OCI-LY7 (cell line): Measurements from ENCODE around the gene COL20A1. TPM values are rescaled to one million over a fixed set of nuclear protein-coding genes. Genes with fewer than 3 reads are reported as not detected.

Experiments used
- BruUV-seq: library from RNA; stranded (reverse); fragments of 400-500 nt; replicated peaks from 2 replicates; lab custom pipeline; 2021; lab: Mats Ljungman, UMichigan
- CTCF ChIA-PET: fragments of 300-600 bp; sonication (Branson Sonifier 250); formaldehyde crosslinking; loops from one replicate; lab custom pipeline; 2022; ENCODE audit warnings: antibody characterized with exemption; ENCODE audit not compliant: unreplicated experiment; lab: Charles Lee
- POLR2A ChIA-PET: fragments of 300-600 bp; sonication (Branson Sonifier 250); formaldehyde crosslinking; loops from one replicate; lab custom pipeline; 2022; ENCODE audit warnings: antibody characterized with exemption; lab: Charles Lee
- DNase-seq: peaks from one replicate; pipeline ENCODE4 v3.0.0-alpha.2; 2015; ENCODE audit warnings: low spot score
- H2AFZ ChIP-seq: fragments of 200-600 bp; sonication (generic), shearing (Covaris generic); 2 replicates; pipeline ENCODE4 v1.6.1; 2014; ENCODE audit warnings: mild to moderate bottlenecking, antibody characterized with exemption, low read length, moderate library complexity
- H3K27ac ChIP-seq: fragments of 200-600 bp; sonication (generic); 2 replicates; pipeline ENCODE4 v1.5.1; 2014; ENCODE audit warnings: mixed run types, low read depth, mild to moderate bottlenecking, moderate library complexity, low read length, inconsistent platforms; ENCODE audit not compliant: poor library complexity, severe bottlenecking
- H3K36me3 ChIP-seq: fragments of 200-600 bp; sonication (generic); 2 replicates; pipeline ENCODE4 v1.6.1; 2014; ENCODE audit warnings: mild to moderate bottlenecking, antibody characterized with exemption, low read length, moderate library complexity, mixed read lengths; ENCODE audit not compliant: insufficient read depth
- H3K4me1 ChIP-seq: fragments of 200-600 bp; sonication (generic); 2 replicates; pipeline ENCODE4 v1.5.1; 2014; ENCODE audit warnings: mild to moderate bottlenecking, low read length; ENCODE audit not compliant: insufficient read depth, poor library complexity, severe bottlenecking
- H3K4me2 ChIP-seq: fragments of 200-600 bp; sonication (generic); 2 replicates; pipeline ENCODE4 v1.6.1; 2014; ENCODE audit warnings: mild to moderate bottlenecking, low read length
- H3K4me3 ChIP-seq: fragments of 200-600 bp; sonication (generic); 2 replicates; pipeline ENCODE4 v1.5.1; 2014; ENCODE audit warnings: mild to moderate bottlenecking, low read depth, low read length; ENCODE audit not compliant: poor library complexity, severe bottlenecking
- H3K79me2 ChIP-seq: fragments of 200-600 bp; sonication (generic); 2 replicates; pipeline ENCODE4 v1.6.1; 2016; ENCODE audit warnings: low read depth, mild to moderate bottlenecking, low read length, moderate library complexity, mixed read lengths; ENCODE audit not compliant: insufficient read depth
- H3K9me2 ChIP-seq: fragments of 200-600 bp; sonication (generic); 2 replicates; pipeline ENCODE4 v1.6.1; 2016; ENCODE audit warnings: mild to moderate bottlenecking, low read length, mixed read lengths; ENCODE audit not compliant: insufficient read depth
- H3K9me3 ChIP-seq: fragments of 200-600 bp; sonication (generic); 2 replicates; pipeline ENCODE4 v1.6.1; 2014; ENCODE audit warnings: mild to moderate bottlenecking, mixed run types, low read length, mixed read lengths
- H4K20me1 ChIP-seq: fragments of 200-600 bp; sonication (generic); 2 replicates; pipeline ENCODE4 v1.6.1; 2014; ENCODE audit warnings: mild to moderate bottlenecking, antibody characterized with exemption, low read length, moderate library complexity, mixed read lengths; ENCODE audit not compliant: insufficient read depth
- EZH2phosphoT487 ChIP-seq: fragments of 200-600 bp; sonication (generic); IDR thresholded peaks from 2 replicates; pipeline ENCODE4 v1.6.1; 2018; ENCODE audit warnings: low read depth, borderline replicate concordance, mild to moderate bottlenecking, mixed run types, antibody characterized with exemption, low read length, moderate library complexity, mixed read lengths
- intact Hi-C: fragments of 100-400 bp; cut with micrococcal nuclease; formaldehyde crosslinking; loops from one replicate; pipeline ENCODE4 v1.10.0; 2022; ENCODE audit not compliant: unreplicated experiment
- total RNA-seq, 2 experiments: library from RNA; depleted of rRNA in 1 of 2; stranded (reverse); fragments of >200 nt in 1 of 2; shearing (Covaris generic) in 1 of 2; gene quantifications; 2 replicates each; pipeline ENCODE4 v1.2.3, GENCODE V29; 2014 to 2022
- TF ChIP-seq, protein P1 (sequence below): fragments of 200-600 bp; sonication (generic); conservative IDR thresholded peaks from 2 replicates; pipeline ENCODE4 v1.5.1; 2014; ENCODE audit warnings: mild to moderate bottlenecking, antibody characterized with exemption, low read length, moderate library complexity, mixed read lengths

The COL20A1 gene
- total RNA-seq, 2 experiments from 2014 or later: 0.15 TPM; not detected in 1

DNA sequence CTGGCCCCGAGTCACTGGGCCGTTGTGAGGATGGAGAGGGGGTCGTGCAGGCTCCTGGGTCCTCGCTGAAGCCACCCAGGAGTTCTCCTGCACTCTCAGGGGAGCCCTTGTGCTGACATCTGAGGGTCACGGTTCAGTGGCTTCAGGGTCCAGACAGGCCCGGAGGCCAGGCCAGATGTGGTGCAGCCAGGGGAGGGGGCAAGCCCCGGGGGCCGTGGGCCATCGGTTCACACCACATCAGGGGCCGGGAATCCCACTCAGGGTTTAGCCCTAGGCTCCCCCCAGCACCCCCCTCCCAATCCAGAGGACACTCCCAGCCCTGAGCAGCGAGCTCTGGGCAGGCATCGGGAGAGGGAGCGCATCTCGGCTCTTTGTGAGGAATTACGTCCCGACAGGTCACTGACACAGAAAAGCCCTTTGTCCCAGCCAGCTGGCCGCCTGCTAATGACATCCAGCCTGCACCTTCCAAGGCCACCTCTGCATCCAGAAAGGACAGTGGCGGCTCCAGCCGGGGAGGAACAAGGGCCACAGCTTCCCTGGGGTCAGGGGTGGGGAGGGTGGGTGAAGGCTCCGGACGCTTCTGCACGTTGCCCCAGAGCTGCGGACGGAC, 74.6 kb downstream of the COL20A1 start:
- no peak for TF ChIP-seq EZH2phosphoT487
- TF ChIP-seq, protein P1, sequence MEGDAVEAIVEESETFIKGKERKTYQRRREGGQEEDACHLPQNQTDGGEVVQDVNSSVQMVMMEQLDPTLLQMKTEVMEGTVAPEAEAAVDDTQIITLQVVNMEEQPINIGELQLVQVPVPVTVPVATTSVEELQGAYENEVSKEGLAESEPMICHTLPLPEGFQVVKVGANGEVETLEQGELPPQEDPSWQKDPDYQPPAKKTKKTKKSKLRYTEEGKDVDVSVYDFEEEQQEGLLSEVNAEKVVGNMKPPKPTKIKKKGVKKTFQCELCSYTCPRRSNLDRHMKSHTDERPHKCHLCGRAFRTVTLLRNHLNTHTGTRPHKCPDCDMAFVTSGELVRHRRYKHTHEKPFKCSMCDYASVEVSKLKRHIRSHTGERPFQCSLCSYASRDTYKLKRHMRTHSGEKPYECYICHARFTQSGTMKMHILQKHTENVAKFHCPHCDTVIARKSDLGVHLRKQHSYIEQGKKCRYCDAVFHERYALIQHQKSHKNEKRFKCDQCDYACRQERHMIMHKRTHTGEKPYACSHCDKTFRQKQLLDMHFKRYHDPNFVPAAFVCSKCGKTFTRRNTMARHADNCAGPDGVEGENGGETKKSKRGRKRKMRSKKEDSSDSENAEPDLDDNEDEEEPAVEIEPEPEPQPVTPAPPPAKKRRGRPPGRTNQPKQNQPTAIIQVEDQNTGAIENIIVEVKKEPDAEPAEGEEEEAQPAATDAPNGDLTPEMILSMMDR: no peak
- H3K27ac ChIP-seq: no peak overlapping the region
- H3K9me2 ChIP-seq: no peaks in the 10 kb centered on the region
- CTCF ChIA-PET: interaction anchor here (0.6 kb wide), 1 partner anchor 129 kb away, joined by 6 read pairs; no protein-coding TSS in a partner anchor
- no peaks in the 10 kb centered on the region for H3K79me2 ChIP-seq
- H3K36me3 ChIP-seq: no peaks in the 10 kb centered on the region
- BruUV-seq: no TSS peak
- no peaks in the 10 kb centered on the region for H4K20me1 ChIP-seq
- DNase-seq: no peak
- H3K4me1 ChIP-seq: no peaks in the 10 kb centered on the region
- no peak overlapping the region for H2AFZ ChIP-seq
- H3K4me2 ChIP-seq: no peak overlapping the region
- no peak overlapping the region for H3K4me3 ChIP-seq
- intact Hi-C loops: no loop called here
- POLR2A ChIA-PET: no interaction called here
- no peaks in the 10 kb centered on the region for H3K9me3 ChIP-seq

DNA sequence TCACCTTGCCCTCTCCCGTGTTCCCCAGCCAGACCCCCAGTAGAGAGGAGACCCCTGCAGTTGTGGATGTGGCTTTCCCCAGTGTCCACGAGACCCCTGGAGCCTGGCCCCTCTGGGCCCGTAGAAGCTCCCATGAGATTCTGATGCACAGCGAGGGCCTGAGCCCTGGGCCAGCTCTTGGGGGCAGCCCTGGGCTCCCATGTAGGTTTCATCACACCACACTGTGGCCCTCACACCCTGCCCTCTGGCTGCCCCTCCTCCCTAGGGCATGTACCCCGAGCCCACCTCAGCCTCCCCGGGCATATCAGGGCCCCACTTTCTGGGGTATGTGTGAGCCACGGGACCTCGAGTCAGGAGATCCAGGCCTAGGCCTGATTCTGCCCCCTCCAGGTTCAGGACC, 75.2 kb downstream of the COL20A1 start:
- no peaks in the 10 kb centered on the region for H4K20me1 ChIP-seq
- no peak for DNase-seq
- no peak overlapping the region for H3K4me3 ChIP-seq
- no peaks in the 10 kb centered on the region for H3K9me2 ChIP-seq
- H3K36me3 ChIP-seq: no peaks in the 10 kb centered on the region
- no peak overlapping the region for H3K27ac ChIP-seq
- CTCF ChIA-PET: no interaction called here
- no peak overlapping the region for H3K4me2 ChIP-seq
- H3K4me1 ChIP-seq: no peaks in the 10 kb centered on the region
- POLR2A ChIA-PET: no interaction called here
- no peaks in the 10 kb centered on the region for H3K79me2 ChIP-seq
- no TSS peak for BruUV-seq
- TF ChIP-seq, protein P1: no peak
- no peak for TF ChIP-seq EZH2phosphoT487
- no peaks in the 10 kb centered on the region for H3K9me3 ChIP-seq
- H2AFZ ChIP-seq: no peak overlapping the region
- intact Hi-C loops: no loop called here

DNA sequence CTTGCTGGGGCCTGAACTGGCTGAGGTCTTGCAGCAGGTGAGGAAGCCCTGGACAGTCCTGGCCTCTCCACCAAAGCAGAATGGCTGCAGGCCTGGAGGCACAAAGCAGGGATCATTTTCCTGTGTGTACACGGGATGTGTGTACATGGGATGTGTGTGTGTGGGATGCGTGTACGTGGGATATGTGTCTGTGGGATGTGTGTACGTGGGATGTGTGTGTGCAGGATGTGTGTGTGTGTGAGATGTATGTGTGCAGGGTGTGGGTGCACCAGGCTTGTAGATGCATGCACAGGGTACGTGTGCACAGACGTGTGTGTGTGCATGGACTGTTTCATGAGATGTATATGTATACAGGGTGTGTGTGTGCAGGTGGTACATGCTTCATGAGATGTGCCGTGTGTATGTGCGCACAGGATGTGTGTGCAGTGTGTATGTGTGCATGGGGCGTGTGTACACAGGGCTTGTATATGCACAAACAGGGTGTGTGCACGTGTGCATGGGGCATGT, 76.1 kb downstream of the COL20A1 start:
- ChIA-PET POLR2A (no interaction called here), CTCF (no interaction called here)
- no peak overlapping the region for H3K4me2 ChIP-seq
- DNase-seq: no peak
- H3K27ac ChIP-seq: no peak overlapping the region
- H4K20me1 ChIP-seq: no peaks in the 10 kb centered on the region
- H3K36me3 ChIP-seq: no peaks in the 10 kb centered on the region
- intact Hi-C loops: no loop called here
- H3K9me3 ChIP-seq: no peaks in the 10 kb centered on the region
- no peaks in the 10 kb centered on the region for H3K9me2 ChIP-seq
- no peaks in the 10 kb centered on the region for H3K4me1 ChIP-seq
- H3K79me2 ChIP-seq: no peaks in the 10 kb centered on the region
- BruUV-seq: no TSS peak
- no peak for TF ChIP-seq EZH2phosphoT487
- TF ChIP-seq, protein P1: no peak
- no peak overlapping the region for H3K4me3 ChIP-seq
- no peak overlapping the region for H2AFZ ChIP-seq
